IMR-90 (cell line): Measurements from ENCODE around the gene C11orf71. TPM values are rescaled to one million over a fixed set of nuclear protein-coding genes. Genes with fewer than 3 reads are reported as not detected.

Source experiments
- ATAC-seq: fragments of 200-7000 bp; cut with Tn5 transposase; 2 replicates; pipeline ENCODE4 v1.9.1; 2020; ENCODE audit warnings: low read depth, mild to moderate bottlenecking, moderate library complexity
- Bru-seq: library from RNA; stranded (reverse); fragments of 400-500 nt; gene quantifications from one replicate; lab custom pipeline; 2021; lab: Mats Ljungman, UMichigan
- BruChase-seq, 2 experiments: library from RNA; stranded (reverse); fragments of 400-500 nt; gene quantifications; one replicate each; lab custom pipeline; 2021; lab: Mats Ljungman, UMichigan
- BruUV-seq: library from RNA; stranded (reverse); fragments of 400-500 nt; replicated peaks from 2 replicates; lab custom pipeline; 2021; lab: Mats Ljungman, UMichigan
- CTCF ChIA-PET: fragments of 300-600 bp; formaldehyde crosslinking; extraction: SDS; loops from one replicate; lab custom pipeline; 2021; ENCODE audit warnings: antibody characterized with exemption; lab: Yijun Ruan, JAX
- POLR2A ChIA-PET: fragments of 300-600 bp; sonication (Branson Sonifier 250); formaldehyde crosslinking; loops from one replicate; lab custom pipeline; 2022; ENCODE audit warnings: antibody characterized with exemption; ENCODE audit not compliant: unreplicated experiment; lab: Charles Lee
- DNase-seq: peaks from one replicate; pipeline ENCODE4 v3.0.0; 2013
- H2AFZ ChIP-seq: replicated peaks from 2 replicates; pipeline ENCODE3; 2013; ENCODE audit warnings: low read length, mild to moderate bottlenecking; ENCODE audit not compliant: poor library complexity
- H2AK5ac ChIP-seq: 2 replicates; pipeline ENCODE4 v1.6.1; 2013; ENCODE audit warnings: low read depth, low read length, inconsistent platforms
- H2AK9ac ChIP-seq: replicated peaks from 2 replicates; pipeline ENCODE3; 2013; ENCODE audit warnings: mild to moderate bottlenecking, low read depth, low read length, moderate library complexity; ENCODE audit not compliant: poor library complexity
- H2BK120ac ChIP-seq: 2 replicates; pipeline ENCODE4 v1.6.1; 2013; ENCODE audit warnings: low read depth, low read length, inconsistent platforms
- H2BK15ac ChIP-seq: 3 replicates; pipeline ENCODE4 v1.6.1; 2013; ENCODE audit warnings: low read depth, low read length, inconsistent platforms
- H2BK20ac ChIP-seq: 2 replicates; pipeline ENCODE4 v1.6.1; 2013; ENCODE audit warnings: low read depth, mild to moderate bottlenecking, inconsistent platforms, low read length, moderate library complexity
- H2BK5ac ChIP-seq: 2 replicates; pipeline ENCODE4 v1.6.1; 2013; ENCODE audit warnings: mild to moderate bottlenecking, low read depth, low read length, inconsistent platforms; ENCODE audit not compliant: poor library complexity, severe bottlenecking
- H3K14ac ChIP-seq: replicated peaks from 2 replicates; pipeline ENCODE4 v1.6.1; 2013; ENCODE audit warnings: low read depth, low read length, inconsistent platforms
- H3K18ac ChIP-seq: 2 replicates; pipeline ENCODE4 v1.6.1; 2013; ENCODE audit warnings: low read depth, low read length, control low read depth
- H3K23ac ChIP-seq: 2 replicates; pipeline ENCODE4 v1.6.1; 2013; ENCODE audit warnings: low read depth, low read length, inconsistent platforms
- H3K27ac ChIP-seq: 2 replicates; pipeline ENCODE4 v1.5.1; 2013; ENCODE audit warnings: mild to moderate bottlenecking, control low read depth, low read length; ENCODE audit not compliant: insufficient read depth
- H3K27me3 ChIP-seq: 2 replicates; pipeline ENCODE4 v1.6.1; 2013; ENCODE audit warnings: low read length; ENCODE audit not compliant: control insufficient read depth, insufficient read depth
- H3K36me3 ChIP-seq: 2 replicates; pipeline ENCODE4 v1.6.1; 2013; ENCODE audit warnings: low read length, mixed read lengths; ENCODE audit not compliant: control insufficient read depth, insufficient read depth
- H3K4ac ChIP-seq: 2 replicates; pipeline ENCODE4 v1.6.1; 2013; ENCODE audit warnings: low read depth, low read length, inconsistent platforms
- H3K4me1 ChIP-seq: 2 replicates; pipeline ENCODE4 v1.6.1; 2013; ENCODE audit warnings: low read length, mixed read lengths; ENCODE audit not compliant: control insufficient read depth, insufficient read depth
- H3K4me2 ChIP-seq: 2 replicates; pipeline ENCODE4 v1.6.1; 2013; ENCODE audit warnings: low read depth, mild to moderate bottlenecking, control low read depth, low read length, moderate library complexity
- H3K4me3 ChIP-seq: 2 replicates; pipeline ENCODE4 v1.5.1; 2013; ENCODE audit warnings: low read depth, mild to moderate bottlenecking, control low read depth, low read length, moderate library complexity; ENCODE audit not compliant: insufficient read depth
- H3K56ac ChIP-seq: 2 replicates; pipeline ENCODE4 v1.6.1; 2013; ENCODE audit warnings: low read length, inconsistent platforms; ENCODE audit not compliant: insufficient read depth; ENCODE audit errors: extremely low read depth
- H3K79me1 ChIP-seq, 2 experiments: 2 replicates each; pipeline ENCODE4 v1.6.1; 2013; ENCODE audit warnings: low read length in 2 of 2, inconsistent platforms in 1 of 2, low read depth in 1 of 2
- H3K9ac ChIP-seq: 2 replicates; pipeline ENCODE4 v1.6.1; 2013; ENCODE audit warnings: low read depth, low read length, control low read depth
- H3K9me1 ChIP-seq: 2 replicates; pipeline ENCODE4 v1.6.1; 2013; ENCODE audit warnings: low read length, inconsistent platforms; ENCODE audit not compliant: insufficient read depth
- H3K9me3 ChIP-seq: 2 replicates; pipeline ENCODE4 v1.6.1; 2013; ENCODE audit warnings: low read length; ENCODE audit not compliant: control insufficient read depth, insufficient read depth
- H4K20me1 ChIP-seq: 2 replicates; pipeline ENCODE4 v1.6.1; 2013; ENCODE audit warnings: low read length, inconsistent platforms; ENCODE audit not compliant: insufficient read depth
- H4K5ac ChIP-seq: 2 replicates; pipeline ENCODE4 v1.6.1; 2013; ENCODE audit warnings: mild to moderate bottlenecking, low read depth, low read length, control low read depth
- H4K8ac ChIP-seq, 2 experiments: 2 replicates each; pipeline ENCODE4 v1.6.1; 2013; ENCODE audit warnings: low read depth in 2 of 2, low read length in 2 of 2, control low read depth in 1 of 2, inconsistent platforms in 1 of 2
- H4K91ac ChIP-seq: 2 replicates; pipeline ENCODE4 v1.6.1; 2013; ENCODE audit warnings: low read depth, low read length, inconsistent platforms; ENCODE audit not compliant: insufficient read depth
- BHLHE40 ChIP-seq: fragments of 150-350 bp; IDR thresholded peaks from 2 replicates; pipeline ENCODE4 v1.6.1; 2016; ENCODE audit warnings: mild to moderate bottlenecking, low read depth, low read length
- CEBPB ChIP-seq: IDR thresholded peaks from 2 replicates; pipeline ENCODE4 v1.6.1; 2012; ENCODE audit warnings: low read depth, low read length, improper control_type of control experiment
- CTCF ChIP-seq: conservative IDR thresholded peaks from 2 replicates; pipeline ENCODE4 v1.5.1; 2012; ENCODE audit warnings: mild to moderate bottlenecking, low read depth, low read length, improper control_type of control experiment
- ELK1 ChIP-seq: fragments of 150-350 bp; IDR thresholded peaks from 2 replicates; pipeline ENCODE4 v1.6.1; 2016; ENCODE audit warnings: low read depth, mild to moderate bottlenecking, low read length, moderate library complexity, borderline replicate concordance
- FOS ChIP-seq: fragments of 150-350 bp; IDR thresholded peaks from 2 replicates; pipeline ENCODE4 v1.6.1; 2016; ENCODE audit warnings: low read depth, low read length
- MAFK ChIP-seq: IDR thresholded peaks from 2 replicates; pipeline ENCODE4 v1.6.1; 2012; ENCODE audit warnings: low read depth, low read length, improper control_type of control experiment
- MAZ ChIP-seq: IDR thresholded peaks from 2 replicates; pipeline ENCODE4 v1.6.1; 2012; ENCODE audit warnings: low read depth, mild to moderate bottlenecking, low read length, improper control_type of control experiment, moderate library complexity, borderline replicate concordance
- NFE2L2 ChIP-seq: fragments of 150-350 bp; IDR thresholded peaks from 2 replicates; pipeline ENCODE4 v1.6.1; 2016; ENCODE audit warnings: low read depth, mild to moderate bottlenecking, low read length
- POLR2A ChIP-seq: IDR thresholded peaks from 2 replicates; pipeline ENCODE4 v1.6.1; 2012; ENCODE audit warnings: mild to moderate bottlenecking, low read depth, low read length
- RAD21 ChIP-seq: IDR thresholded peaks from 2 replicates; pipeline ENCODE4 v1.6.1; 2012; ENCODE audit warnings: low read length, improper control_type of control experiment
- RFX5 ChIP-seq: IDR thresholded peaks from 2 replicates; pipeline ENCODE4 v1.8.0; 2012; ENCODE audit warnings: low read depth, mild to moderate bottlenecking, low read length, moderate library complexity
- SMC3 ChIP-seq: fragments of 150-350 bp; IDR thresholded peaks from 2 replicates; pipeline ENCODE4 v1.6.1; 2016; ENCODE audit warnings: low read depth, mild to moderate bottlenecking, antibody characterized with exemption, low read length, moderate library complexity
- WGBS, 2 experiments: methylation state at CpG; one replicate each; pipeline versions ENCODE4 v1.1.5 to v1.1.7; 2013; ENCODE audit warnings: missing lambda C conversion rate in 2 of 2; ENCODE audit not compliant: insufficient read length in 1 of 2; ENCODE audit errors: extremely low coverage in 2 of 2; 5-methylcytosine and 5-hydroxymethylcytosine counted together
- dilution Hi-C: fragments of 300-500 bp; cut with HindIII; formaldehyde crosslinking; loops from one replicate; pipeline ENCODE4 v1.14.3; 2018; ENCODE audit warnings: low sequenced_read_pairs; ENCODE audit not compliant: unreplicated experiment
- in situ Hi-C: fragments of 300-500 bp; cut with MboI; formaldehyde crosslinking; loops from 3 replicates; pipeline ENCODE4 v1.14.3; 2019; ENCODE audit warnings: low sequenced_read_pairs, inconsistent platforms, mixed read lengths
- intact Hi-C: fragments of 100-400 bp; cut with micrococcal nuclease; formaldehyde crosslinking; loops from 2 replicates; pipeline ENCODE4 v1.10.0; 2022
- long read RNA-seq: library from polyadenylated mRNA; unstranded; transcript quantifications from one replicate; pipeline ENCODE4 v2.0.0, GENCODE V29; 2021; ENCODE audit not compliant: unreplicated experiment
- polyA plus RNA-seq, 3 experiments: library from polyadenylated mRNA; depleted of rRNA; stranded (reverse); fragments of >200 nt; gene quantifications; 2 replicates each; pipeline ENCODE4 v1.2.3, GENCODE V29; 2012; ENCODE audit warnings: low replicate concordance in 1 of 3
- total RNA-seq: library from RNA; depleted of rRNA; stranded (reverse); fragments of >200 nt; gene quantifications from 2 replicates; pipeline ENCODE4 v1.2.3, GENCODE V29; 2012; rRNA removed

C11orf71 gene
- total RNA-seq (2.3 and 3.6 TPM in 2 replicates), polyA plus RNA-seq (2012; rRNA removed) (3.0 and 3.7 TPM in 2 replicates), Bru-seq, nascent RNA (percentile 52 among the genes with signal in this experiment), BruChase-seq, experiment 1, labeled RNA remaining after a 6-hour chase (percentile 44 among the genes with signal in this experiment), BruChase-seq, experiment 2, labeled RNA remaining after a 2-hour chase (percentile 41 among the genes with signal in this experiment)
- 5.4 and 6.8 TPM in 2 replicates for polyA plus RNA-seq (2012; cell fraction: cytosol; rRNA removed)
- 5.2 TPM in 2 replicates for polyA plus RNA-seq (2012; cell fraction: nucleus; rRNA removed; ENCODE audit: low replicate concordance)
- long read RNA-seq, partial matches to known transcripts = 0 of 2 reads
- long read RNA-seq, other reads (novel, unspliced or antisense) = 0 of 2 reads

GRCh38 chr11:114400216-114400914 is at the start of gene C11orf71, which contains the start of gene RBM7:
Gene C11orf71, minus strand, starts transcription at chr11:114400511. Its CDS starts 180 bp downstream, at chr11:114400331.
Gene RBM7, plus strand, starts transcription at chr11:114400666. Its CDS starts 6 bp downstream, at chr11:114400672.
- in situ Hi-C loops (no loop called here), intact Hi-C loops (loop anchor here (1.0 to 5.0 kb wide), 4 partner anchors 33 to 118 kb away; partner anchors contain the start of gene NNMT), dilution Hi-C loops (no loop called here)
- peaks cover 10% of the 10 kb centered on the region; the same call in 1 of the 2 replicates for H4K20me1 ChIP-seq
- H3K23ac ChIP-seq = peak within 1 kb of the TSS; percentile 99
- H2BK5ac ChIP-seq = peak within 1 kb of the TSS; percentile 90
- H4K8ac ChIP-seq = peak within 1 kb of the TSS; percentile 97 to 98
- peak within 1 kb of the TSS; percentile 97 for H2BK15ac ChIP-seq
- H3K56ac ChIP-seq = peak within 1 kb of the TSS; percentile 99
- WGBS, 2 experiments = 0% methylated on average over 42 of the region's 65 CpGs; no CpG with 5 or more reads in 1 of the 2 experiments
- peak within 1 kb of the TSS; percentile 99 for H3K9ac ChIP-seq
- H3K36me3 ChIP-seq = peaks cover 2% of the 10 kb centered on the region
- H2BK20ac ChIP-seq = peak within 1 kb of the TSS; percentile 58
- ATAC-seq (peak; percentile 92), DNase-seq (peak; percentile 99)
- no TSS peak for BruUV-seq
- H4K5ac ChIP-seq = peak within 1 kb of the TSS; percentile 94
- ChIA-PET POLR2A (no interaction called here), CTCF (no interaction called here)
- H2BK120ac ChIP-seq = peak within 1 kb of the TSS; percentile 88
- no peaks in the 10 kb centered on the region for H3K27me3 ChIP-seq
- peak within 1 kb of the TSS; percentile 98 for H3K14ac ChIP-seq
- H4K91ac ChIP-seq = peak within 1 kb of the TSS; percentile 92
- peaks cover 8 to 16% of the 10 kb centered on the region in 2 experiments; a peak in 3 of 4 replicates for H3K79me1 ChIP-seq
- peak within 1 kb of the TSS; percentile 97 for H3K27ac ChIP-seq
- no peaks in the 10 kb centered on the region for H3K9me3 ChIP-seq
- peaks cover 5% of the 10 kb centered on the region; the same call in 1 of the 2 replicates for H3K4me1 ChIP-seq
- peak within 1 kb of the TSS; percentile 72 for H3K4me3 ChIP-seq
- peak within 1 kb of the TSS; percentile 96 for H2AK5ac ChIP-seq
- H3K18ac ChIP-seq = peak within 1 kb of the TSS; percentile 96
- H2AK9ac ChIP-seq = peak within 1 kb of the TSS; percentile 97
- H3K4me2 ChIP-seq = peak within 1 kb of the TSS; percentile 98
- H3K4ac ChIP-seq = peak within 1 kb of the TSS; percentile 97
- 0 out of 2 replicates have a peak, but pooled peaks cover 3% of the 10 kb centered on the region for H3K9me1 ChIP-seq
- peak within 1 kb of the TSS; percentile 86 for H2AFZ ChIP-seq
- no peak for TF ChIP-seq ELK1
- peak; percentile 73 for TF ChIP-seq FOS
- TF ChIP-seq CTCF = no peak
- peak; percentile 94 for TF ChIP-seq POLR2A
- TF ChIP-seq SMC3 = no peak
- peak; percentile 23; the same call in 1 of the 2 replicates for TF ChIP-seq MAFK
- TF ChIP-seq BHLHE40 = peak; percentile 31; the same call in 1 of the 2 replicates
- TF ChIP-seq NFE2L2 = no peak
- peak; percentile 63; the same call in 1 of the 2 replicates for TF ChIP-seq MAZ
- TF ChIP-seq CEBPB = no peak; the same call in none of the 2 replicates
- TF ChIP-seq RAD21 = 0 out of 2 replicates have a peak, but pooled peaks have one; percentile 3
- TF ChIP-seq RFX5 = no peak
